GM23338 (cell line): ENCODE measurements around the gene FTCD.

ENCODE experiments used
- EZH2phosphoT487 ChIP-seq: fragments of 200-600 bp; sonication (generic); IDR thresholded peaks from one replicate; pipeline ENCODE4 v1.8.1; 2018; ENCODE audit warnings: antibody characterized with exemption; ENCODE audit not compliant: unreplicated experiment
- TF ChIP-seq, protein P1 (sequence below), 2 experiments: fragments of 200-600 bp in 1 of 2; sonication (generic) in 1 of 2; conservative IDR thresholded peaks; 2 replicates each; pipeline versions ENCODE4 v1.5.1 to v1.6.1; 2016 to 2017; ENCODE audit warnings: antibody characterized with exemption in 2 of 2, low read depth in 2 of 2, mild to moderate bottlenecking in 2 of 2, moderate library complexity in 1 of 2

DNA sequence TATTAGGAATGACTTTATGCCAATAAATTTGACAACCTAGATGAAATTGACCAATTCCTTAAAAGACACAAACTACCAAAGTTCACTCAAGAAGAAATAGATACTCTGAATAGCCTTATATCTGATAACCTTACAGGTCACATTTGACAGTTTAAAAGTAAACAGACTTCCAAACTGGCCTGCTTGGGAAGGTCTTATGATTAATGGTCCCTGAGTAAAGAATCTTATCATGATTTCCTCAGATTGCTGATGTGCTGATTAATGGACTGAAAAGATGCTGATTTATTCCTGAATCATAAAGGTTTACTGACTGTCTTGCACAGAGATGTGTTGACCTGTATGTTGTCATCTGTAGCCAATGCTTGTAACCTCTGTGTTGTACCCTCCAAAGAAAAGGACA is 9.7 kb upstream of the FTCD start:
- TF ChIP-seq, protein P1, sequence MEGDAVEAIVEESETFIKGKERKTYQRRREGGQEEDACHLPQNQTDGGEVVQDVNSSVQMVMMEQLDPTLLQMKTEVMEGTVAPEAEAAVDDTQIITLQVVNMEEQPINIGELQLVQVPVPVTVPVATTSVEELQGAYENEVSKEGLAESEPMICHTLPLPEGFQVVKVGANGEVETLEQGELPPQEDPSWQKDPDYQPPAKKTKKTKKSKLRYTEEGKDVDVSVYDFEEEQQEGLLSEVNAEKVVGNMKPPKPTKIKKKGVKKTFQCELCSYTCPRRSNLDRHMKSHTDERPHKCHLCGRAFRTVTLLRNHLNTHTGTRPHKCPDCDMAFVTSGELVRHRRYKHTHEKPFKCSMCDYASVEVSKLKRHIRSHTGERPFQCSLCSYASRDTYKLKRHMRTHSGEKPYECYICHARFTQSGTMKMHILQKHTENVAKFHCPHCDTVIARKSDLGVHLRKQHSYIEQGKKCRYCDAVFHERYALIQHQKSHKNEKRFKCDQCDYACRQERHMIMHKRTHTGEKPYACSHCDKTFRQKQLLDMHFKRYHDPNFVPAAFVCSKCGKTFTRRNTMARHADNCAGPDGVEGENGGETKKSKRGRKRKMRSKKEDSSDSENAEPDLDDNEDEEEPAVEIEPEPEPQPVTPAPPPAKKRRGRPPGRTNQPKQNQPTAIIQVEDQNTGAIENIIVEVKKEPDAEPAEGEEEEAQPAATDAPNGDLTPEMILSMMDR (conservative IDR thresholded peaks at IDR 0.05; ENCODE audit: low read depth in 2 of 2): no peak
- no peak for TF ChIP-seq EZH2phosphoT487
